Suprapubic skin (tissue), 4 donors: ENCODE data around the gene TGFBI.

Source experiments
- EP300 ChIP-seq: sonication (generic); formaldehyde crosslinking; IDR thresholded peaks from one replicate; pipeline ENCODE4 v1.6.1; 2017; ENCODE audit warnings: antibody characterized with exemption
- POLR2AphosphoS5 ChIP-seq, 3 donors: sonication (generic); formaldehyde crosslinking; IDR thresholded peaks; one replicate each; pipeline ENCODE4 v1.6.1; 2017; ENCODE audit warnings: antibody characterized with exemption in 3 of 3
- TF ChIP-seq, protein P1 (sequence below), 2 donors: fragments of 200-600 bp in 1 of 2; fragments of 450-650 bp in 1 of 2; sonication (generic) in 1 of 2; IDR thresholded peaks; one replicate each; pipeline ENCODE4 v1.5.1; 2016 to 2019; ENCODE audit warnings: antibody characterized with exemption in 2 of 2, mild to moderate bottlenecking in 1 of 2, moderate library complexity in 1 of 2

DNA sequence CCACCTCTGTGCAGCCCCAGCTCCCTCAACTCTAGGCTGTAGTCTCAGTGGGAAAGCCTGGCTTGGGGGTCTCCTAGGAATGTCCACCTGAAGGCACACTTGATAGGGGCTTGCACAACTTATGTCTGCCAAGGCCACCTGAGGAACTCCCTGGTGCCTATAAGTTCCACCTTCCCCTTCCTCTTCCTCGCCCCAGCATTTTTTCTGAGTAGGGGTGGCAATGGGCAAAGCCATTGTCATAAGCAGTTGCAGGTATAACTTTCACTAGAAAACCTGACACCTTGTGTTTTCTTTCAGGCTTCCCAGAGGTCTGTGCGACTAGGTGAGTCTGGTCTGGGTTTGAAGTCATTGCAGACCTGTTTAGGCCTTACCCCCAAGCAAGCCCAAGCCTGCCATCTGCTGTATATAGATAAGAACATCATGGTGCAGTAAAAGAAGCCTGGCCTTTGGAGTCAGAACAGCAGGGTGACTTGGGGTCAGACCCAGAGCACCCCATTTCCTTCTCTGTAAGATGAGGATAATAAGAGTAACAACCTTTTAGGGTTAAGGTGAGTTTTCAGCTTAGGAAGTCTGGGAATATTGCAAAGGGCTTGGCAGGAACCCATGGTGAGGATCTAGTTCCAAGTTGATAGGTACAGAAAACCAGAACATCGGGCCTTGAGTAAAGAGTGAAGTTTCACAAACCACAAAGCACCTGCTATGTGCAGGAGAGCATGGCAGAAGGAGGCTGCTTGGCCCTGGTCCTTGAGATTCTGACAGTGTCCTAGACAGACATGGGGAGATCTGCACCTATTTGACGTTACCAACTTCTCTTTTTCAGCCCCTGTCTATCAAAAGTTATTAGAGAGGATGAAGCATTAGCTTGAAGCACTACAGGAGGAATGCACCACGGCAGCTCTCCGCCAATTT, 33.8 kb downstream of the TGFBI start:
- TF ChIP-seq, protein P1, sequence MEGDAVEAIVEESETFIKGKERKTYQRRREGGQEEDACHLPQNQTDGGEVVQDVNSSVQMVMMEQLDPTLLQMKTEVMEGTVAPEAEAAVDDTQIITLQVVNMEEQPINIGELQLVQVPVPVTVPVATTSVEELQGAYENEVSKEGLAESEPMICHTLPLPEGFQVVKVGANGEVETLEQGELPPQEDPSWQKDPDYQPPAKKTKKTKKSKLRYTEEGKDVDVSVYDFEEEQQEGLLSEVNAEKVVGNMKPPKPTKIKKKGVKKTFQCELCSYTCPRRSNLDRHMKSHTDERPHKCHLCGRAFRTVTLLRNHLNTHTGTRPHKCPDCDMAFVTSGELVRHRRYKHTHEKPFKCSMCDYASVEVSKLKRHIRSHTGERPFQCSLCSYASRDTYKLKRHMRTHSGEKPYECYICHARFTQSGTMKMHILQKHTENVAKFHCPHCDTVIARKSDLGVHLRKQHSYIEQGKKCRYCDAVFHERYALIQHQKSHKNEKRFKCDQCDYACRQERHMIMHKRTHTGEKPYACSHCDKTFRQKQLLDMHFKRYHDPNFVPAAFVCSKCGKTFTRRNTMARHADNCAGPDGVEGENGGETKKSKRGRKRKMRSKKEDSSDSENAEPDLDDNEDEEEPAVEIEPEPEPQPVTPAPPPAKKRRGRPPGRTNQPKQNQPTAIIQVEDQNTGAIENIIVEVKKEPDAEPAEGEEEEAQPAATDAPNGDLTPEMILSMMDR (IDR thresholded peaks at IDR 0.05) = peak; percentile 21 to 50
- TF ChIP-seq EP300 (no peak), POLR2AphosphoS5 (IDR thresholded peaks at IDR 0.05) (no peak)
